ENCODE data around the gene SPOCD1. TPM values are rescaled to one million over a fixed set of nuclear protein-coding genes. Genes with fewer than 3 reads are reported as not detected.

Gene SPOCD1
- total and polyA plus RNA-seq, 4 donors: under 0.01 to 0.19 (median 0.12) TPM; not detected in 1

DNA sequence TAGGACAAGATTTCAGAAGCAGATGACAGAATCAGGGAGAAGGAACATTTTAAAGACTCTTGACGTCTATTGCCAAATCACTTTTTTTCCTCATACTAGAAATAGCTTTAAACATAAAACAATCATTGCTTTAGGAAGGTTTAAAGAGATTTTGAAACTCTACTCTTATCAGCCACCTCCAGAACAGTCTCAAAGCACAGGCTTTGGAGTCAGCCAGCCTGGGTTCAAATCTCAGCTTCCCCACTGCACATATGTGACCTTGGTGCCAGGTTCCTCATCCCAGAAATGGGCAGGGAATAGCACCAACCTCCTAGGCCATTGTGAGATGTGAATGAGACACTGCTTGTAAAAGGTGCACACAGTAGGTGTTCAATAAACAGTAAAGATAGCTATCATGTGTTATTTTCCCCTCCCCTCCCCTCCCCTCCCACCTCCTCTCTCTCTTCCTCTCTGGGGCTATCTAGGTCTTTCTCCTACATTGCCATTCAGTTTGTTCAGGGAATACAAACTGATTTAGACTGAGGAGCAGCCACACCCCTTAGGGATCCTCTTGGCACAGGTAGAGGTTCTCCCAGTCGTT lies 20.6 kb downstream of the SPOCD1 start:
- no peak for DNase-seq (ENCODE audit: low spot score)
- no peaks in the 10 kb centered on the region for H3K9me3 ChIP-seq (ENCODE audit: control insufficient read depth in 4 of 4, low read length in 3 of 4)
- no peak overlapping the region for H3K9ac ChIP-seq (ENCODE audit: low read depth in 1 of 2, low read length in 2 of 2)
- 64% methylated on average over 2 of the region's 2 CpGs for WGBS
- H3K4me1 ChIP-seq (ENCODE audit: control insufficient read depth in 4 of 4, insufficient read depth in 4 of 4, low read length in 3 of 4): no peaks in the 10 kb centered on the region
- H3K27ac ChIP-seq (ENCODE audit: low read depth in 1 of 2, low read length in 2 of 2): no peak overlapping the region
- H3K4me3 ChIP-seq (ENCODE audit: low read depth in 1 of 3, low read length in 3 of 3): no peak overlapping the region
- TF ChIP-seq, protein P1, sequence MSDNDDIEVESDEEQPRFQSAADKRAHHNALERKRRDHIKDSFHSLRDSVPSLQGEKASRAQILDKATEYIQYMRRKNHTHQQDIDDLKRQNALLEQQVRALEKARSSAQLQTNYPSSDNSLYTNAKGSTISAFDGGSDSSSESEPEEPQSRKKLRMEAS (IDR thresholded peaks at IDR 0.05): no peak
- TF ChIP-seq FOXA1 (IDR thresholded peaks at IDR 0.05): no peak
- TF ChIP-seq, protein P2, sequence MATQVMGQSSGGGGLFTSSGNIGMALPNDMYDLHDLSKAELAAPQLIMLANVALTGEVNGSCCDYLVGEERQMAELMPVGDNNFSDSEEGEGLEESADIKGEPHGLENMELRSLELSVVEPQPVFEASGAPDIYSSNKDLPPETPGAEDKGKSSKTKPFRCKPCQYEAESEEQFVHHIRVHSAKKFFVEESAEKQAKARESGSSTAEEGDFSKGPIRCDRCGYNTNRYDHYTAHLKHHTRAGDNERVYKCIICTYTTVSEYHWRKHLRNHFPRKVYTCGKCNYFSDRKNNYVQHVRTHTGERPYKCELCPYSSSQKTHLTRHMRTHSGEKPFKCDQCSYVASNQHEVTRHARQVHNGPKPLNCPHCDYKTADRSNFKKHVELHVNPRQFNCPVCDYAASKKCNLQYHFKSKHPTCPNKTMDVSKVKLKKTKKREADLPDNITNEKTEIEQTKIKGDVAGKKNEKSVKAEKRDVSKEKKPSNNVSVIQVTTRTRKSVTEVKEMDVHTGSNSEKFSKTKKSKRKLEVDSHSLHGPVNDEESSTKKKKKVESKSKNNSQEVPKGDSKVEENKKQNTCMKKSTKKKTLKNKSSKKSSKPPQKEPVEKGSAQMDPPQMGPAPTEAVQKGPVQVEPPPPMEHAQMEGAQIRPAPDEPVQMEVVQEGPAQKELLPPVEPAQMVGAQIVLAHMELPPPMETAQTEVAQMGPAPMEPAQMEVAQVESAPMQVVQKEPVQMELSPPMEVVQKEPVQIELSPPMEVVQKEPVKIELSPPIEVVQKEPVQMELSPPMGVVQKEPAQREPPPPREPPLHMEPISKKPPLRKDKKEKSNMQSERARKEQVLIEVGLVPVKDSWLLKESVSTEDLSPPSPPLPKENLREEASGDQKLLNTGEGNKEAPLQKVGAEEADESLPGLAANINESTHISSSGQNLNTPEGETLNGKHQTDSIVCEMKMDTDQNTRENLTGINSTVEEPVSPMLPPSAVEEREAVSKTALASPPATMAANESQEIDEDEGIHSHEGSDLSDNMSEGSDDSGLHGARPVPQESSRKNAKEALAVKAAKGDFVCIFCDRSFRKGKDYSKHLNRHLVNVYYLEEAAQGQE (IDR thresholded peaks at IDR 0.05): no peak
- TF ChIP-seq, protein P3, sequence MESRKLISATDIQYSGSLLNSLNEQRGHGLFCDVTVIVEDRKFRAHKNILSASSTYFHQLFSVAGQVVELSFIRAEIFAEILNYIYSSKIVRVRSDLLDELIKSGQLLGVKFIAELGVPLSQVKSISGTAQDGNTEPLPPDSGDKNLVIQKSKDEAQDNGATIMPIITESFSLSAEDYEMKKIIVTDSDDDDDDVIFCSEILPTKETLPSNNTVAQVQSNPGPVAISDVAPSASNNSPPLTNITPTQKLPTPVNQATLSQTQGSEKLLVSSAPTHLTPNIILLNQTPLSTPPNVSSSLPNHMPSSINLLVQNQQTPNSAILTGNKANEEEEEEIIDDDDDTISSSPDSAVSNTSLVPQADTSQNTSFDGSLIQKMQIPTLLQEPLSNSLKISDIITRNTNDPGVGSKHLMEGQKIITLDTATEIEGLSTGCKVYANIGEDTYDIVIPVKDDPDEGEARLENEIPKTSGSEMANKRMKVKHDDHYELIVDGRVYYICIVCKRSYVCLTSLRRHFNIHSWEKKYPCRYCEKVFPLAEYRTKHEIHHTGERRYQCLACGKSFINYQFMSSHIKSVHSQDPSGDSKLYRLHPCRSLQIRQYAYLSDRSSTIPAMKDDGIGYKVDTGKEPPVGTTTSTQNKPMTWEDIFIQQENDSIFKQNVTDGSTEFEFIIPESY (IDR thresholded peaks at IDR 0.05): no peak
- TF ChIP-seq YY1 (IDR thresholded peaks at IDR 0.05): no peak
- no peak for TF ChIP-seq HNF4A (conservative IDR thresholded peaks at IDR 0.05)
- no peak for TF ChIP-seq EGR1 (IDR thresholded peaks at IDR 0.05; ENCODE audit: low read depth in 2 of 2)
- TF ChIP-seq, protein P4, sequence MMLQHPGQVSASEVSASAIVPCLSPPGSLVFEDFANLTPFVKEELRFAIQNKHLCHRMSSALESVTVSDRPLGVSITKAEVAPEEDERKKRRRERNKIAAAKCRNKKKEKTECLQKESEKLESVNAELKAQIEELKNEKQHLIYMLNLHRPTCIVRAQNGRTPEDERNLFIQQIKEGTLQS (IDR thresholded peaks at IDR 0.05): no peak
- peaks cover 0 to 4% (median 1%) of the 10 kb centered on the region in 4 donors for H3K27me3 ChIP-seq (ENCODE audit: control insufficient read depth in 4 of 4, insufficient read depth in 4 of 4, low read length in 3 of 4)
- H3K36me3 ChIP-seq (ENCODE audit: control insufficient read depth in 4 of 4, insufficient read depth in 3 of 4, low read depth in 1 of 4, low read length in 3 of 4): no peaks in the 10 kb centered on the region

DNA sequence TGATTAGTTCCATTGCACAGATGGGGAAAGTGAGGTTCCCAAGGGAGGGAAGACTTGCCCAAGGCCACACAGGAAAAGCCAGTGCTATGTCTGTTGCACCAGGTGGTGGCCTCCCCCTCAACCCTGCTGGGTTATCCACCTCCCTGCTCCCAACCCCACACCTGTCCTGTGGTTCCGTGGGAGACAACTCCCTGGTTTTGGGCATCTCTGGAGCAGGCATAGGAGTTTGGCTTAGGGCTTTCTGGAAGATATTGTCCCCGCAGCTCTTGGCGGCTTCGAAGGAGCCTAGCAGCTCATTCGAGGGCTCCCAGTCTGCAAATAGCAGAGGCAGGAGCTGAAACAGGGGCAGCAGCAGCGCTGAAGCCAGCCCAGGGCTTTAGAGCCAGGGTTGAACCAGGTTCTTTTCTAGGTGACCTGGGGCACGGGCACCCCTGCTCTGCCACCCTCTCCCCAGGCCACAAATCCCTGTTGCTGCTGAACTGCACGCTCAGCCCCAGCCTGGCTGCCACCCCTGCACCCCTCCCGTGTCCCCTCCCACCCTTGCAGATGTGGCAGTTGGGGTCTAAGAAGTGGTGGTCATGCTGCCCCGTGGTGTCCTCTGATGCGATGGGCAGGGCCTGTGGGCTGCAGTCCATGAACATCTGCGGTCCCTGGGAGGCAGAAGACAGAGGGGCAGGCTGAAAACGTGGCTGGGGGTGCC lies 22.1 kb downstream of the SPOCD1 start:
- Histone ChIP-seq H3K9ac (ENCODE audit: low read depth in 1 of 2, low read length in 2 of 2) (no peak overlapping the region), H3K27ac (ENCODE audit: low read depth in 1 of 2, low read length in 2 of 2) (no peak overlapping the region), H3K9me3 (ENCODE audit: control insufficient read depth in 4 of 4, low read length in 3 of 4) (no peaks in the 10 kb centered on the region), H3K36me3 (ENCODE audit: control insufficient read depth in 4 of 4, insufficient read depth in 3 of 4, low read depth in 1 of 4, low read length in 3 of 4) (no peaks in the 10 kb centered on the region), H3K27me3 (ENCODE audit: control insufficient read depth in 4 of 4, insufficient read depth in 4 of 4, low read length in 3 of 4) (peaks cover 0 to 4% (median 1%) of the 10 kb centered on the region in 4 donors), H3K4me1 (ENCODE audit: control insufficient read depth in 4 of 4, insufficient read depth in 4 of 4, low read length in 3 of 4) (peaks cover 0 to 6% (median 2%) of the 10 kb centered on the region in 4 donors), H3K4me3 (ENCODE audit: low read depth in 1 of 3, low read length in 3 of 3) (no peak overlapping the region)
- TF ChIP-seq EGR1 (IDR thresholded peaks at IDR 0.05; ENCODE audit: low read depth in 2 of 2) (no peak), TAF1 (conservative IDR thresholded peaks at IDR 0.05) (no peak), HNF4G (IDR thresholded peaks at IDR 0.05) (no peak), SP1 (IDR thresholded peaks at IDR 0.05) (no peak), RAD21 (IDR thresholded peaks at IDR 0.05) (no peak)
- TF ChIP-seq, protein P5, sequence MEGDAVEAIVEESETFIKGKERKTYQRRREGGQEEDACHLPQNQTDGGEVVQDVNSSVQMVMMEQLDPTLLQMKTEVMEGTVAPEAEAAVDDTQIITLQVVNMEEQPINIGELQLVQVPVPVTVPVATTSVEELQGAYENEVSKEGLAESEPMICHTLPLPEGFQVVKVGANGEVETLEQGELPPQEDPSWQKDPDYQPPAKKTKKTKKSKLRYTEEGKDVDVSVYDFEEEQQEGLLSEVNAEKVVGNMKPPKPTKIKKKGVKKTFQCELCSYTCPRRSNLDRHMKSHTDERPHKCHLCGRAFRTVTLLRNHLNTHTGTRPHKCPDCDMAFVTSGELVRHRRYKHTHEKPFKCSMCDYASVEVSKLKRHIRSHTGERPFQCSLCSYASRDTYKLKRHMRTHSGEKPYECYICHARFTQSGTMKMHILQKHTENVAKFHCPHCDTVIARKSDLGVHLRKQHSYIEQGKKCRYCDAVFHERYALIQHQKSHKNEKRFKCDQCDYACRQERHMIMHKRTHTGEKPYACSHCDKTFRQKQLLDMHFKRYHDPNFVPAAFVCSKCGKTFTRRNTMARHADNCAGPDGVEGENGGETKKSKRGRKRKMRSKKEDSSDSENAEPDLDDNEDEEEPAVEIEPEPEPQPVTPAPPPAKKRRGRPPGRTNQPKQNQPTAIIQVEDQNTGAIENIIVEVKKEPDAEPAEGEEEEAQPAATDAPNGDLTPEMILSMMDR (IDR thresholded peaks at IDR 0.05; ENCODE audit: low read depth, low read length, missing input control): no peak
- peak; percentile 21 for DNase-seq (ENCODE audit: low spot score)
- 82% methylated on average over 13 of the region's 13 CpGs for WGBS

All from liver (tissue), 9 donors.